Ovary (tissue), 3 donors: ENCODE measurements around the gene SPOCK1.

Experiments
- CTCF ChIP-seq, 3 donors: fragments of 450-650 bp in 2 of 3; fragments of 200-600 bp in 1 of 3; IDR thresholded peaks; one replicate each; pipeline versions ENCODE4 v1.5.1 to v1.8.0; 2016 to 2022; ENCODE audit warnings: antibody characterized with exemption in 3 of 3, mild to moderate bottlenecking in 1 of 3
- EP300 ChIP-seq: sonication (generic); formaldehyde crosslinking; IDR thresholded peaks from one replicate; pipeline ENCODE4 v1.6.1; 2017; ENCODE audit warnings: antibody characterized with exemption
- donor health status: DM: no; HTN: no; CAD: no.

- TF ChIP-seq CTCF (IDR thresholded peaks at IDR 0.05) (no peak), EP300 (no peak)
Measured at GRCh38 chr5:137090721-137091120, 408.4 kb downstream of the SPOCK1 start.
